Parathyroid adenoma (tissue), 2 donors: Measurements from ENCODE around the gene LTBP1.

Experiments used
- H2AFZ ChIP-seq: fragments of 300-600 bp; sonication (generic); one replicate; pipeline ENCODE4 v1.7.0; 2017; ENCODE audit warnings: antibody characterized with exemption, mild to moderate bottlenecking
- H3K27ac ChIP-seq: fragments of 300-600 bp; sonication (generic); one replicate; pipeline ENCODE4 v1.7.0; 2017
- H3K27me3 ChIP-seq: fragments of 300-600 bp; sonication (generic); one replicate; pipeline ENCODE4 v1.7.0; 2017; ENCODE audit warnings: low read length; ENCODE audit not compliant: control insufficient read depth, insufficient read depth
- H3K36me3 ChIP-seq: fragments of 300-600 bp; sonication (generic); one replicate; pipeline ENCODE4 v1.7.0; 2017; ENCODE audit warnings: low read length; ENCODE audit not compliant: control insufficient read depth, insufficient read depth
- H3K4me1 ChIP-seq: fragments of 300-600 bp; sonication (generic); one replicate; pipeline ENCODE4 v1.7.0; 2017; ENCODE audit warnings: control low read depth
- H3K4me2 ChIP-seq: fragments of 300-600 bp; sonication (generic); one replicate; pipeline ENCODE4 v1.7.0; 2017; ENCODE audit warnings: low read length
- H3K4me3 ChIP-seq: fragments of 300-600 bp; sonication (generic); one replicate; pipeline ENCODE4 v1.7.0; 2017; ENCODE audit warnings: low read depth, low read length
- H3K79me2 ChIP-seq: fragments of 300-600 bp; sonication (generic); one replicate; pipeline ENCODE4 v1.7.0; 2017; ENCODE audit warnings: control low read depth
- H3K9ac ChIP-seq: fragments of 300-600 bp; sonication (generic); one replicate; pipeline ENCODE4 v1.7.0; 2017; ENCODE audit warnings: mild to moderate bottlenecking
- H3K9me3 ChIP-seq: fragments of 300-600 bp; sonication (generic); one replicate; pipeline ENCODE4 v1.7.0; 2017; ENCODE audit warnings: low read length; ENCODE audit not compliant: control insufficient read depth
- TF ChIP-seq, protein P1 (sequence below): fragments of 300-600 bp; sonication (generic); IDR thresholded peaks from one replicate; pipeline ENCODE4 v1.7.0; 2017; ENCODE audit warnings: antibody characterized with exemption, mild to moderate bottlenecking
- donor health status: primary hyperparathyroidism.

The LTBP1 gene

GRCh38 chr2:33301355-33301754 lies 354.6 kb downstream of the LTBP1 start:
- H3K27ac ChIP-seq: no peak overlapping the region
- H3K4me3 ChIP-seq: no peak overlapping the region

DNA sequence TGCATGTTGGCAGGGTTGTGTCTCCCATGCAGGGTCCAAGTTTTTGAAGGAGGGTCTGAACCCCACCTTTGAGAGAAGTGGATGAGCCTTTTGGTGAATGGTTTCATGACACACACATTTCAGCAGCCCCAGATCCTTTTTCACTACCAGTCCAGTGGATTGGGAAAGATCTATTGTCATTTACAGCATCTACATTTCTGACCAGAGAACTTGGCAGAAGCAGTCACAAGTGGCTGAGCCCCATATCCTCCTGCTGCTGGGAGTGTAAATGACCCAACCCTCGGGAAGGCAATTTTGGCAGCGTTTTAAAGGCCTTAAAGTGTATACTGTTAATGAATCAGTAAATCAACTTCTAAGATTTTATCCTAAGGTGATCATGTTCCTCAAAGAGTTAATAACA lies 355.6 kb downstream of the LTBP1 start:
- no peak overlapping the region for H3K9ac ChIP-seq
- no peaks in the 10 kb centered on the region for H3K79me2 ChIP-seq
- no peak overlapping the region for H3K27ac ChIP-seq
- H3K4me2 ChIP-seq: no peak overlapping the region
- no peaks in the 10 kb centered on the region for H3K27me3 ChIP-seq
- H3K4me1 ChIP-seq: no peaks in the 10 kb centered on the region
- no peaks in the 10 kb centered on the region for H3K9me3 ChIP-seq
- TF ChIP-seq, protein P1, sequence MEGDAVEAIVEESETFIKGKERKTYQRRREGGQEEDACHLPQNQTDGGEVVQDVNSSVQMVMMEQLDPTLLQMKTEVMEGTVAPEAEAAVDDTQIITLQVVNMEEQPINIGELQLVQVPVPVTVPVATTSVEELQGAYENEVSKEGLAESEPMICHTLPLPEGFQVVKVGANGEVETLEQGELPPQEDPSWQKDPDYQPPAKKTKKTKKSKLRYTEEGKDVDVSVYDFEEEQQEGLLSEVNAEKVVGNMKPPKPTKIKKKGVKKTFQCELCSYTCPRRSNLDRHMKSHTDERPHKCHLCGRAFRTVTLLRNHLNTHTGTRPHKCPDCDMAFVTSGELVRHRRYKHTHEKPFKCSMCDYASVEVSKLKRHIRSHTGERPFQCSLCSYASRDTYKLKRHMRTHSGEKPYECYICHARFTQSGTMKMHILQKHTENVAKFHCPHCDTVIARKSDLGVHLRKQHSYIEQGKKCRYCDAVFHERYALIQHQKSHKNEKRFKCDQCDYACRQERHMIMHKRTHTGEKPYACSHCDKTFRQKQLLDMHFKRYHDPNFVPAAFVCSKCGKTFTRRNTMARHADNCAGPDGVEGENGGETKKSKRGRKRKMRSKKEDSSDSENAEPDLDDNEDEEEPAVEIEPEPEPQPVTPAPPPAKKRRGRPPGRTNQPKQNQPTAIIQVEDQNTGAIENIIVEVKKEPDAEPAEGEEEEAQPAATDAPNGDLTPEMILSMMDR: no peak
- H3K36me3 ChIP-seq: no peaks in the 10 kb centered on the region
- no peak overlapping the region for H3K4me3 ChIP-seq
- H2AFZ ChIP-seq: no peak overlapping the region

More at GRCh38 chr2:33301355-33301754, 354.6 kb downstream of the LTBP1 start:
- Histone ChIP-seq H3K9me3 (no peaks in the 10 kb centered on the region), H3K27me3 (no peaks in the 10 kb centered on the region), H3K9ac (no peak overlapping the region), H3K36me3 (no peaks in the 10 kb centered on the region), H3K79me2 (no peaks in the 10 kb centered on the region), H3K4me1 (no peaks in the 10 kb centered on the region), H3K4me2 (no peak overlapping the region), H2AFZ (no peak overlapping the region)
- TF ChIP-seq, protein P1: no peak

- Histone ChIP-seq H3K27ac (no peak overlapping the region), H2AFZ (no peak overlapping the region), H3K4me2 (no peak overlapping the region)
Observed at GRCh38 chr2:33304032-33304864, 357.5 kb downstream of the LTBP1 start.

GRCh38 chr2:33307659-33308270 lies 361.0 kb downstream of the LTBP1 start:
- Histone ChIP-seq H3K27me3 (no peaks in the 10 kb centered on the region), H2AFZ (no peak overlapping the region), H3K79me2 (no peaks in the 10 kb centered on the region), H3K9ac (no peak overlapping the region), H3K9me3 (no peaks in the 10 kb centered on the region), H3K4me2 (no peak overlapping the region), H3K27ac (no peak overlapping the region), H3K36me3 (no peaks in the 10 kb centered on the region), H3K4me1 (no peaks in the 10 kb centered on the region), H3K4me3 (no peak overlapping the region)
- TF ChIP-seq, protein P1: no peak

More at GRCh38 chr2:33304032-33304864, 357.5 kb downstream of the LTBP1 start:
- Histone ChIP-seq H3K4me3 (no peak overlapping the region), H3K4me1 (no peaks in the 10 kb centered on the region), H3K9me3 (no peaks in the 10 kb centered on the region), H3K9ac (no peak overlapping the region), H3K27me3 (no peaks in the 10 kb centered on the region), H3K36me3 (no peaks in the 10 kb centered on the region), H3K79me2 (no peaks in the 10 kb centered on the region)
- TF ChIP-seq, protein P1: no peak
